NCI-H1436 (cell line): ENCODE results near the gene DHRS7B.

Source experiments
- DNase-seq: peaks from one replicate; lab custom pipeline; 2025; lab: John Stamatoyannopoulos, UW

Gene DHRS7B

DNA sequence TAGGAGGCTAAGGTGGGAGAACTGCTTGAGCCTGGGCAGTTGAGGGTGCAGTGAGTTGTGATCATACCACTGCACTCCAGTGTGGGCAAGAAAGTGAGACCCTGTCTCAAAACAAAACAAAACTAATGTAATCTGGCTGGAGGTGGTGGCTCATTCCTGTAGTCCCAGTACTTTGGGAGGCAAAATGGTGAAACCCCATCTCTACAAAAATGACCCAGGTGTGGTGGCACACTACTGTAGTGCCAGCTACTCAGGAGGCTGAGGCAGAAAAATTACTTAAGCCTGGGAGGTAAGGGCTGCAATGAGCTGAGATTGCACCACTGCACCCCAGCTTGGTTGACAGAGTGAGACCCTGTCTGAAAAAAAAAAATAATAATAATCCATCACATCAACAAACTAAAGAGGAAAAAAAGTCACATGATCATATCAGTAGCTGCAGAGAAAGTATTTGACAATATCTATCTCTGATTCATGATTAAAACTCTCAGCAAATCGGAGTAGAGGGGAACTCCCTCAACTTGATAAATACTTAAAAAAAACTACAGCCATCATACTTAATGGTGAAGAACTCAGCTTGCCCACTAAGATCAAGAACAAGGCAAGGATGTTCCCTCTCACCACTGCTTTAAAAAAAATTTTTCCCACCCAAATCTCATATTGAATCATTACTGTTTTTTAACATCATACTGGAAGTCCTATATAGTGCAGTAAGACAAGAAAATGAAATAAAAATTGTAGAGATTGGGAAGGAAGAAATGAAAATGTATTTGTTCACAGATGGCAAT is 31.0 kb downstream of the DHRS7B start:
- DNase-seq: no peak

DNA sequence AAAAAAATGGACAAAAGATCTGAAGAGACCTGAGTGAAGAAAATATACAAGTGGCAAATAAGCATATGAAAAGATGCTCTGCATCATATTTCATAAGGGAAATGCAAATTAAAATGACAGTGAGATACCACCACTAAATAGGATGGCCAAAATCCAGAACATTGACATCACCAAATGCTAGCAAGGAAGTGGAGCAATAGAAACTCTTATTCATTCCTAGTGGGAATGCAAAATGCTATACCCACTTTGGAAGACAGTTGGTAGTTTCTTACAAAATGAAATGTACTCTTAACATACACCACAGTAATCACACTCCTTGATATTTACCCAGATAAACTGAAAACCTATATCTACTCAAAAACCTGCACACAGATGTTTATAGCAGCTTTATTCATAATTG is 33.6 kb downstream of the DHRS7B start:
- DNase-seq: no peak

DNA sequence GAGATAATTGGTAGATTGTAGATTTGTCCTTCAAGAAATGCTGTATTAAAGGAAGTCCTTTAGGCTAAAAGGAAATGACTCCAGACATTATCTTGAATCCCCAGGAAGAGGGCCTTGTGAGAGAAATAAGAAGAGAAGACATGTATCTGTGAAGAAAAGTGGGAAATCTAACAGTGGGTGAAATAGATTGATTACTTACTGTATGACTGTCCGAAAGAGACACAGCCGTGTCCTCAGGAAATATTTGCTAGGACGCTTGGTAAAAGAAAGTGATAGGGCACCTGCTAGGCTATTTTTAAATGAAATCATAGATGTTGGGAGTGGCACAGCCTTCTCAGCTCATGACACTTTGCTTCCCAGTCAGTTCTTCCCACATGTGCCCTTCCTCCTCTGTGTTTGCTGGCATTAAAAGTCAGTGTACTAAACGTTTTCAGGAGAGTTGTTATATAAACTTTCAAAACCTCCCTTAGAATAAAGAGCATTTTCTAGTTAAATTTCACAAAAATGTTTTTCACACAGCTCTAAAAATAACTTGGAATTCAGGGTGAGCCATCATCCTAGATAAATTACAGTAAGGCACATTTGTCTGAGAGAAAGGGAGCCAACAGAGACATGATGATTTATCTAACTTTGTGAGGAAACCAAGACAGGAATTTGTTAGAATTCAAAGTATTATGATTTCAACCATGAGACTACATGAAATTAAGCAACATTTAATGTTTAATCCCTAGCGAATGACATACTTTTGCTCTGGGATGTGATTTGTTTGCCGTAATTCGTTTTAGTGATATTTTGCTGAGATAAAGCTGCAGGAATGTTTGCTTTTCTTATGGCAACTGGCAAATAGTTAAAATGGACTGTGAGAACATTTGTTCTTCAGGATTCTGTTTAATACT is 35.0 kb downstream of the DHRS7B start:
- no peak for DNase-seq

DNA sequence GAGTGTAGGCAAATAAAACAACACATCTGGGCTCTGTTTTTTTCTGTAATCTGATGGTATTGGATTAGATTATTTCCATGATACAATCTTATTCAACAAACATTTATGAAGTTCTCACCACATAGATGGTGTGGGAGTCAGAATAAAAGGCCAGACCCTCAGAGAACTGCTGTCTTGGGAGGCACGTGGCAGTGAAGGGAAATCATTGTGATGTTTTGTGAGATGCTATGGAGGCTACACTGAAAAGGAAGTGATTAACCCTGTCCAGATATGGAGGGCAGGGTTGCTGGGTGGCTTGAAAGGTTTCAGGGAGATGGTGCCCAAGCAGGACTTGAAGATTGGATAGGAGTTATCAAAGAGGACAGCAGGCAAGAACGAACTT is 35.6 kb downstream of the DHRS7B start:
- no peak for DNase-seq

DNA sequence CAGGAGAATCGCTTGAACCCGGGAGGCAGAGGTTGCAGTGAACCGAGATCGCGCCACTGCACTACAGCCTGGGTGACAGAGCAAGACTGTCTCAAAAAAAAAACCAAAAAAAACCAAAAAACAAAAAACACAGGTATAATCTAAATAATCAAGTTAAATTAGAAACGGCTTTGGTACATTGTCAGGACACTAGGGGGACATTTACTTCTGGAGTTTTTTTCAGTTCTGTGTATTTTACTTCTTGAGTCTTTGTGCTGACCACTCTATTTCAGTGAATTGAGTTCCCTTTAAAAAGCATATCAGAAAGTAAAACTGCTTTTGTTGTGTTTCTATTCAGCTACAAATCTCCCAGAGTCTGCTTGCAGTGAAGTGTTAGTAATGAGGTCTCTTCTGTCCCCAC is 36.3 kb downstream of the DHRS7B start:
- no peak for DNase-seq

DNA sequence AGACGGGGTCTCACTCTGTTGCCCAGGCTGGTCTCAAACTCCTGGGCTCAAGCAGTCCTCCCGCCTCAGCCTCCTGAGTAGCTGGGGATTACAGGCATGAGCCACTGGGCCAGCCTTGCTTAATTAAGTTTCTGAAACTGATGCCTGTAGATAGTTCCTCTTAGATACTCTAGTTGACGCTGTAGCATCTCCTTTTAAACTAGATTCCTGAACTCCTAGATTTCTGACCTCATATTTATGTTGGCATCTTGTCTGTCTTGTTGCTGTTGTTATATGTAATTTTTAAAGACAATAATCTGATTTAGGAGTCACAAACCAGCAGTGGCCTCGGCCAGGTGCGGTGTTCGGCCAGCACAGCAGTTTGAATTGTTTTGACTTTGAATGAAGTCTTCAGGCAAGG is 37.5 kb downstream of the DHRS7B start:
- no peak for DNase-seq

DNA sequence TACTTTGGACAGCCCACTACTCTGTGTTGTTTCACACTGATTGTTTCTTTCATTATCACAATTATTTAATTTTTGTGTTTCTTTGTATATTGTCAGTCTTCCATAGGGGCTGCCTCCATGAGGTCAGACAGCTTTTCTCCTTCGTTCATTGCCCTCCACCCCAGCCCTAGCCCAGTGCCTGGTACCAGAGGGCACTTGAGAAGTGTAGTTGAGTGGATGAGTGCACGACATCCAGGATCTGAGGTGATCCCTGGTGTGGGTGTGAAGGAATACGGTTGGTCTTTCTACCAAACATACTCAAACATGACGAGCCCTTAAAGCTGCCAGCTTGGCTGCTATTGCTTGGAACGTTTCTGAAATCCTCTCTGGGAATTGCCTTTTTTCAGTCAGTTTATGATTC is 37.9 kb downstream of the DHRS7B start:
- DNase-seq: no peak

DNA sequence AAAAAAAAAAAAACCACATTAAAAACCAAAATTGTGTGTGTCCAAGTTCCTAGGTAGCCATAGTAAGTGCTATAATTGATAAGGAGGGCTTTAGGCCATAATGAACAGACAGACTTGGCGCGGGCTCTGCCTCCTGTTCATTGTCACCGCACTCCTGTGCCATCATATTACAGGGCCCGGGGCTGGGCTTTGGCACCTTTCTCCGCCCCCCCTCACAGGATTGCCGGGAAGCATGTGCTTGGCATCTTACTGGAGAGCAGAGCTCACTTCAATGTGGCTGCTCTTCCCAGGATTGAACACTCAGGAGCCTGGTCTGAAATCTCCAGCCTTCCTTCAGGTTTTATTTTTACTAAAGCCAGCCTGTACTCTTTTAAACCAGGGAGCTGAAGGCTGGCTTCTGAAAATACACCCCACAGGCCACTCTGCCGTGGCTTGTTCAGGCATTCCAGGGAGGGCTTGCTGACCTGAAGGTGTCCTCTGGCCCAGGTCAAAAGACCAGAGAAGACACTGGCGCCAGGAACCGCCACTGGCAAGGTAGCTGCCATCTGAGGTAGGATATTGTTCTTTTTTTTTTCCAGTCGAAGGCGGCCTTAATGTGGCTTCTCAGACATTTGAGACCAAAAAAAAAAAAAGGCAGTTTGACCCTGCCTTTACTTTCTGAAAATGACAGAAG is 39.3 kb downstream of the DHRS7B start:
- DNase-seq: no peak

DNA sequence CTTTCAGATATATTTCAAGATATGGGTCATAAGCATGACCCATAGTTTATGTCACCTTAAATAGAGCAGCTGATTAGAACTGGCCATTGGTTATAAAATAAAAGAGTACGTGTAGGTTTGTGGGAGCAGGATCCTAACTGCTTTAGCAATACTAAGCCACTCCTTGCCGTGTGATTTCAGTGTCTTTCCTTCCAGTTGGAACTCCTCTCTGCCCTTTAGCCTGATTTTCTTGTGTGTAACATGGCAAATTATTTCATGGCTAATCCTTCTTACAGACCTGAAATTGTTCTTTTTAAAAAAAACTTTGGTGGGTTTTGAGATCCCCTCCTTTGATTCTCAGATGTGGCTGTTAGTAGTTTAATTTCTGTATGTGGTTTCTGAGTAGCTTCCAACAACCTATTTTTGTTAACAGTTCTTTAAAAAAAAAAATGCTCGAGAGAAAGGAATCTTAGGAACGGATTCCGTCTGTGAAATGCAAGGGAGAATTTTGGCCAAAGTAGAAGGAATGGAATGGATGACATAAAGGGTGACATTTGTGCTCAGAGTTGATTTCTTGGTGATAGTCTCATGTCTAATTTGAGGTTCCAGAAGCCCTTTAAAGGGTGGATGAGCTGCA is 39.9 kb downstream of the DHRS7B start:
- no peak for DNase-seq

DNA sequence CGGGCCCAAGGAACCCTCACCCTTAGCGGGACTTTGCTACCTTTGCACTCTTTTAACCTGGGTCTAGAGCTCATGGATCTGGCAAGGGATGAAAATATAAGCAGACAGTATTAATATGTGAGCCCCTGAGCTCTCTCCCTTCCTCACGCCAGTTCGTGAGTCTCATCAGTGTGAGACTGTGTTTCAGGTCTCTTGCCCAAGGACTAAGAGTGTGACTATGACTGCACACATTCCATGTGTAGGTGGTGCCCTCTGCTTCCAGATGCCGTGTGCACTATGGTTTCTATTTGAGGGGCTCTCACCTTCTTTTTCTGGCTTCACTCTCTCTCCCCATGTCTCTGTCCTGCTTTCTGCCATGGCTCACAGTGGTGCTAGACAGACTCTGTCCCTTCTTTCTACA is 40.5 kb downstream of the DHRS7B start:
- DNase-seq: no peak

DNA sequence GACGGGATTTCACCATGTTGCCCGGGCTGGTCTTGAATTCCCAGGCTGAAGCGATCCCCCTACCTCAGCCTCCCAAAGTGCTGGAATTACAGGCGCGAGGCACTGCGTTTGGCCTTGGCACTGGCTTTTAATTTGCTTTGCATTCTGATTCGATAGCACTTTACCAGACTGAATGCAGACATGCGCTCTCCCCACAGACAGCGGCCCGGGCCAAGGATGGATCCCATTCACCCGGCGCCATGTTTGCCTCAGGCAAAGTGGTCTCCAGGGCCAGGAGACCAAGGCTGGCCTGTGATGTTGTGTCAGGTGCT is 41.7 kb downstream of the DHRS7B start:
- DNase-seq: no peak

DNA sequence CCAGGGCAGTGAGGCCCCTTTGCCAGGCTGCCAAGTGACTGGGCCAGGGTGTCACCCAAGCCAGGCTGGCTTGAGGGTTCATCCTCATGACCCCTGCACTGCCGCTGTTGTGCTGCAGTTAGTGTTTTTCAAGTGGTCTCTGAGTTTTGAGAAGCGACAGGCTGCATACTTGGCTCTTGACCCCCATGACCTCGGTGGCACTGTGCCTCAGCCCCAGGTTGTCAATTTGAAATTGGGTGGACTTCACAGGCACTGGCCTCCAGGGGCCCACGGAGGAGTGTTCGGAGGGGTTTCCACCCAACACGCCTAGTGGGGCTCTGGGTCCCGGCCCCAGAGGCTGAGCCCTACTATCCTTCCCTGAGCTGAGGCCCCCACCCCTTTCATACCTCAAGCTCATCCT is 42.7 kb downstream of the DHRS7B start:
- DNase-seq: no peak

DNA sequence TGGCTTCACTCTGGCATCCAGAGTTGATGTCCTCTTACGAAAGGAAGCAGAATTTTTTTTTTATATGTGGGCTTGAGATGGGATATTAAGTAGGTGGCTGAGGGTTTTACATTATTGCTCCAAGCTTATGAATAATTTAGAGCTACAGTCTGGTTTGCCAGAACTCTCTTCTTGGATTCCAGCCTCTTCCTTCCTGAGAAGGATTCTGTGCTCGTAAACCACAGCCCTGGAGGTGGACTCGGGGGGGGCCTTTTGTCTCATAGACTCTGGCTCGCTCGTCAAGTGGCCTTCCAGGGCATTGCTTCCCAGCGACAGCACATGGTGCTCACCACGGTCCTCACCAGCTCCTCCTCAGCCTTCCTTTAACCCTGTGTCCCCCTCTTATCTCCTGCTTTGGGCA is 44.0 kb downstream of the DHRS7B start:
- no peak for DNase-seq

DNA sequence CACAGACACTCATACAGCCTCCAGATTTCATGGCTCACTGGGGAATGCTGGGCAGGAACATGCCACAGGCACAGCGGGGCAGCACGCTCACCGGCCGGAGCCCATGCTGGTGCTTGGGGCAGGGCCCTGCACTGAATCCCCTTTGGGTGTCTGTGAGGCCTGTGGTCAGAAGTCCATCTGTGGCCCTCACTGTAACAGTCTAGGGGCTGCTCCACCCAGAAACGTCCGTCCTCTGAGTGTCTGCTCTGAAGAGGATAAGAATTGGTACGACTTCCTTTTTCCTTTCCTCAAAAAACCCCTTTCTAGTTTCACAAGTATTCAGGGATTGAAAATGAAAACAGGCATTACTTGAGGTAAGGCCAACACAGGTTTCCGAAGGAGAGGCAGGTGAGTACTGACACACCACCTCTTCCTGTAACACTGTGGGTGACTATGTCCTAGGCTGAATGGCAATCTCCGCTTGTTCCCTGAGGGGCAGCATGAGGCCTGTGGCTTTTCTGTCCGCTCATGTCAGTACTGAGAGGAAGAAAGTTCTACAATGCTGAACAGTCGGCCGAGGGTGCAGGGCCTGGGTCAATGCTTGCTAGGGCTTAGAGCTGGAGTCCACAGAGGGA is 44.7 kb downstream of the DHRS7B start:
- no peak for DNase-seq

DNA sequence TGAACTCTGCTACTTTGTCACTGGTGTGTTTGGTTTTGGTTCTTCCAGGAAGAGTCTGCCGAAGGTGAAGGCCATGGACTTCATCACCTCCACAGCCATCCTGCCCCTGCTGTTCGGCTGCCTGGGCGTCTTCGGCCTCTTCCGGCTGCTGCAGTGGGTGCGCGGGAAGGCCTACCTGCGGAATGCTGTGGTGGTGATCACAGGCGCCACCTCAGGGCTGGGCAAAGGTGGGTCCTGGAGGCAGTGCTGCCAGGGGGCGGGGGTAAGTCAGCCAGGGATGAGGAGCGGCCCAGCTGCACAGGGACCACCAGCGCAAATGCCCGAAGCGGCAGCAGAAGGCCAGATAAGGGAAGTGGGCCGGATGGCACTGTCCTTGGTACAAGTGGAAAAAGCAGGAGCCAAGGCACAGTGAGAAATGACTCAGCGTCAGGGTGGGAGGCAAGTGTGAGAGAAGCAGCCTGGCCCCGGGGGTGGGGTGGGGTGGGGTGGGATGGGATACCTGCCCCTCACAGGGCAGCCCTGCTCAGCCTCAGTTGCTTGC is 45.3 kb downstream of the DHRS7B start:
- DNase-seq: no peak

DNA sequence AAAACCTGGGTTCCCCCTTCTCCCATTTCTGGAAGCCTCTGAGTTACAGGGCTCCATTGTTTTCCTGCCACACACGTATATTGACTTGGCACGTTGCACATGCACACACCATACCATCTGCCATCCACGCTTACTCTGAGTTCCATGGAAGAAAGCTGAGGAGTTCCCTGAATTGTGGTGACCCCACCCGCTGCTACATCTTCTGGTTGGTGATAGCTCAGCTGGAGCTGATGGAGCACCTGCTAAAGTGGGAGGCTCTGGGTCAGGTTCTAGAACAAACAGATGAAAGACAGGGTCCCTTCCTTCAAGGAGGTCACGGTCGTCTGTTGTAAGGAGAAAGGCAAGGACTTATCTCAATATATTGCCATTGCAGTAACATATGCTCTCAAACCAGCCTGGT is 46.1 kb downstream of the DHRS7B start:
- DNase-seq: no peak

DNA sequence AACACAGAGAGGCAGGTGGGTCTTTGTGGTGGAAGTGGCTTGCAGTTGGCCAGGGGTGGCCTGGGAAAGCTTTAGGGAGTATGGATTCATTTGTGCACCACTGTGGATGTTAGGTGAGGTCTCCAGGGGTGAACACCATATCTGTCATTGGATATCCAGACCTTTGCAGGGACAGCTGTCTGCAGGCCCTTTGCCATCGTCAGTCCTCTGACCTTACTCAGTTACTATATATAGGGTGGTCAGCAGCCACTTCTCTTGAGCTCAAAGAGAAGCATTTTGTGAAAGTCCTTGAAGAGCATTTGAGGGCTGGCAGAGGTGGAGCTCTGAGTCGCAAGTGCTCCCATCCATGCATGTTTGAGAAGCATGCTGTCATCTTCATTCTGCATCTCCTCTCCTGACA is 46.8 kb downstream of the DHRS7B start:
- DNase-seq: no peak

DNA sequence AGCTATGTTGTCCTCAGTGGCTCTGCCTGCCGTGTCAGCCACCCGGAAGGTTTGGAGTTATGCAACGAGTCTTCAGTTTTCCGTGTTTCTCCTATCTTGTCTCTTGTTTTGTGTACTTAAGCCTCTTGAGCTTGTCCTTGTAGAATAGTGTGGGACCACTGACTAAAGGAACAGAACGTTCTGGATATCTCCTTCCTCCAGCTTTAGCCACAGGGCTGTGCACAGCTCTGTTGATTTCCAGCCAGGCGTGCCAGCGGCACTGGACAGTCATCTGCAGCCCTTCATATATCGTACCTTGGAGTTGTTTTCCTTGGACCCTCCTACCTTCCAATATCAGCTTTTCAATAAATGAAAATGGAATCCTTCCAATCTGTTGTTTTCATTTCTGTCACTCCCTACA is 47.4 kb downstream of the DHRS7B start:
- no peak for DNase-seq

DNA sequence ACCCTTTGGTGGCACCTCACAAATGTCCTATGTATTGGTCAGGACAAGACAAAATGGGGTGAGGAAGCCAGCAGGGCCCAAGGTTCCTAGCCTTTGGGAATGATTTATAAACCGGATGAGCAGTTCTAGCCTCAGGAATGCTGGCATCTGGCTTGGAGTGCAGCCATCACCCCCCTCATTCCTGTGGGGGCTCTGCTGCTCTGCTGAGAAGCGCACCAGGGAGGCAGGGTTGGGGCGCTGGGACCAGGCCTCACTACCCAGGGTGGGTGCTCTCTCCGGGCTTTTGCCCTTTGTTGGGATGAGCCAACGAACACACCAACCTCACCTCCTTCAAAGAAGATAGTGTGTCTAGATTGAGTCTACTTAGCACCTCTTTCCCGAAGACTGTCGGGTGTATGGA is 47.9 kb downstream of the DHRS7B start:
- no peak for DNase-seq

DNA sequence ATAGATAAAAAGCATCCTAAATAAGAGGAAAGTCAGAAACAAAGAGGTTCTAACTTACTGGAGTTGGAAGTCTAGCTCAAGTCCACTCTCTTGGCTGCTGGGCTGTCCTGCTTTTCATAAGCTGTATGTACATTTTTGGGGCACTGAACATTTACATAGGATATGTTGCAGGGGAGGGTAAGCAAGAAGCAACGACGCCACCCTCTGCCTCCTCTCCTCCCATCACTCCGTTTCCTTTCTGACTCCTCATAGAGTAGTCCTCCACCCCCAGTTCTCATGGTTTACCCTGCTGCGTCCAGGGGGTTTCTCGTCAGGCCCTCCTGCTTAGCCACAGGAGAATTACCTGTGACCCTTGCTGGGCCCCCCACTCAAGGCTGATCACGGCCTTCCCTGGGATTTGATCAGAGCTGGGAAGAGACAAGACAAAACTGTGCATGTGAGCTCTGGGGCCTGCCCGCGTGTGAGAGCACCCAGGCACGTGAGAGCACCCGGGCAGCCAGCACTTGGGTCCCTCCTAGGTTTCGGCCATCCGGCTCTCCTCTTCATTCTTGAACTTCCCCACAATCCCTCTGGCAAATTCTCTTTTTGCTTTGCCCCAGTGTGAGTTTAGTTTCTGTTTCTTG is 50.1 kb downstream of the DHRS7B start:
- DNase-seq: no peak

DNA sequence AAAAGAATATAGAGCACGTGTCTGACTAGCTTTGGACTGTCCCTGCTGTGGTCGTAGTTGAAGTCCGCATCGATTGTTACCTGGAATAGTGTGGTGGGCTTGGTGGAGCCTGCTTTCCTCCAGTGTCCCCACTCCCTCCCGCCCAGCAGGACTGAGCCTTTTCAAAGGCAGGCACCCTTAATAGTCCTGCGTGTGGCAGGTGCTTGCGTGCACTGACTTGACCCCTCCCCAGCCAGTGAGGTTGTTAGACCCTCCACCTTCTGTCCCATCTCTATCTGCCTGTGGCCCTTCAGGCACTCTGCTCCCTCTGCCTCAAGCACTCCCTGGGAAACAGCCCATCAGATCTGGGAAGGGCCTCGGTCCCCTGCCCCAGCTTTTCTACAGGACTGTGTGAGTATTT is 50.6 kb downstream of the DHRS7B start:
- DNase-seq: no peak
